Dedifferentiated amniotic fluid mesenchymal stem cell (primary cell): Measurements from ENCODE around the gene RBP5.

ENCODE experiments used
- DNase-seq: peaks from one replicate; pipeline ENCODE4 v3.0.0-alpha.2; 2016; ENCODE audit errors: extremely low spot score

The RBP5 gene

GRCh38 chr12:7128681-7129286 is at the start of gene RBP5:
Gene RBP5, minus strand, starts transcription at chr12:7128889. Its CDS starts 114 bp downstream, at chr12:7128775.
- DNase-seq = no peak

- no peak for DNase-seq
Measured at GRCh38 chr12:7178481-7178880, 49.8 kb upstream of the RBP5 start.

GRCh38 chr12:7176595-7176994 is 47.9 kb upstream of the RBP5 start:
- DNase-seq = no peak

- no peak for DNase-seq
Measured at GRCh38 chr12:7175493-7175892, 46.8 kb upstream of the RBP5 start.

GRCh38 chr12:7171854-7172253 is 43.2 kb upstream of the RBP5 start:
- DNase-seq = no peak

GRCh38 chr12:7169951-7170350 is 41.3 kb upstream of the RBP5 start:
- DNase-seq = no peak

- no peak for DNase-seq
Measured at GRCh38 chr12:7162691-7163114, 34.0 kb upstream of the RBP5 start.

GRCh38 chr12:7161811-7162210 is 33.1 kb upstream of the RBP5 start:
- peak; percentile 50 for DNase-seq

- no peak for DNase-seq
Measured at GRCh38 chr12:7161327-7161726, 32.6 kb upstream of the RBP5 start.

GRCh38 chr12:7160183-7160582 is 31.5 kb upstream of the RBP5 start:
- DNase-seq = no peak

GRCh38 chr12:7158781-7159609 is 30.3 kb upstream of the RBP5 start:
- no peak for DNase-seq

- no peak for DNase-seq
Measured at GRCh38 chr12:7157391-7157790, 28.7 kb upstream of the RBP5 start.

- DNase-seq = no peak
Measured at GRCh38 chr12:7156259-7157197, 27.8 kb upstream of the RBP5 start.

- no peak for DNase-seq
Measured at GRCh38 chr12:7155471-7156034, 26.9 kb upstream of the RBP5 start.

GRCh38 chr12:7154901-7155470 is 26.3 kb upstream of the RBP5 start:
- DNase-seq = no peak

- no peak for DNase-seq
Measured at GRCh38 chr12:7154042-7154441, 25.4 kb upstream of the RBP5 start.

- DNase-seq = no peak
Measured at GRCh38 chr12:7152818-7153217, 24.1 kb upstream of the RBP5 start.

GRCh38 chr12:7151532-7151931 is 22.8 kb upstream of the RBP5 start:
- no peak for DNase-seq

- DNase-seq = no peak
Measured at GRCh38 chr12:7150841-7151240, 22.2 kb upstream of the RBP5 start.

GRCh38 chr12:7150356-7150755 is 21.7 kb upstream of the RBP5 start:
- no peak for DNase-seq

GRCh38 chr12:7146906-7147305 is 18.2 kb upstream of the RBP5 start:
- DNase-seq = no peak

- no peak for DNase-seq
Measured at GRCh38 chr12:7146228-7146627, 17.5 kb upstream of the RBP5 start.
